Progenitor cell of endocrine pancreas (in vitro differentiated cells): ENCODE measurements around the gene KTI12. TPM values are rescaled to one million over a fixed set of nuclear protein-coding genes. Genes with fewer than 3 reads are reported as not detected.

Experiments
- DNase-seq: peaks from one replicate; pipeline ENCODE4 v3.0.0; 2021; ENCODE audit warnings: low spot score; ENCODE audit not compliant: unreplicated experiment
- H3K27ac Mint-ChIP-seq: 2 replicates; pipeline ENCODE4 v1.8.0; 2021; ENCODE audit warnings: mild to moderate bottlenecking, moderate library complexity, mixed read lengths
- H3K27me3 Mint-ChIP-seq: 2 replicates; pipeline ENCODE4 v1.8.0; 2021; ENCODE audit warnings: mixed read lengths
- H3K36me3 Mint-ChIP-seq: 2 replicates; pipeline ENCODE4 v1.8.0; 2022; ENCODE audit warnings: mixed read lengths; ENCODE audit not compliant: insufficient read depth
- H3K4me1 Mint-ChIP-seq: 2 replicates; pipeline ENCODE4 v1.8.0; 2021; ENCODE audit warnings: low read depth, mixed read lengths
- H3K4me3 Mint-ChIP-seq: 2 replicates; pipeline ENCODE4 v1.8.0; 2021; ENCODE audit warnings: low read depth, mild to moderate bottlenecking, moderate library complexity, mixed read lengths
- H3K9me3 Mint-ChIP-seq: 2 replicates; pipeline ENCODE4 v1.8.0; 2021; ENCODE audit warnings: low read depth, mixed read lengths
- total RNA-seq: library from RNA; stranded (reverse); gene quantifications from 2 replicates; pipeline ENCODE4 v1.2.1, GENCODE V29; 2021
- TF ChIP-seq, protein P1 (sequence below): fragments of 200-600 bp; sonication (generic); IDR thresholded peaks from one replicate; pipeline ENCODE4 v1.5.0; 2021; ENCODE audit warnings: antibody characterized with exemption, mild to moderate bottlenecking; ENCODE audit not compliant: unreplicated experiment

KTI12 gene
- total RNA-seq, 1 donor from 2014 or later = 8.3 TPM

GRCh38 chr1:52057255-52057654 is 23.6 kb upstream of the KTI12 start:
- H3K9me3 Mint-ChIP-seq = no peaks in the 10 kb centered on the region
- peak overlapping the region; percentile 99 for H3K27ac Mint-ChIP-seq
- no peak for DNase-seq
- TF ChIP-seq, protein P1, sequence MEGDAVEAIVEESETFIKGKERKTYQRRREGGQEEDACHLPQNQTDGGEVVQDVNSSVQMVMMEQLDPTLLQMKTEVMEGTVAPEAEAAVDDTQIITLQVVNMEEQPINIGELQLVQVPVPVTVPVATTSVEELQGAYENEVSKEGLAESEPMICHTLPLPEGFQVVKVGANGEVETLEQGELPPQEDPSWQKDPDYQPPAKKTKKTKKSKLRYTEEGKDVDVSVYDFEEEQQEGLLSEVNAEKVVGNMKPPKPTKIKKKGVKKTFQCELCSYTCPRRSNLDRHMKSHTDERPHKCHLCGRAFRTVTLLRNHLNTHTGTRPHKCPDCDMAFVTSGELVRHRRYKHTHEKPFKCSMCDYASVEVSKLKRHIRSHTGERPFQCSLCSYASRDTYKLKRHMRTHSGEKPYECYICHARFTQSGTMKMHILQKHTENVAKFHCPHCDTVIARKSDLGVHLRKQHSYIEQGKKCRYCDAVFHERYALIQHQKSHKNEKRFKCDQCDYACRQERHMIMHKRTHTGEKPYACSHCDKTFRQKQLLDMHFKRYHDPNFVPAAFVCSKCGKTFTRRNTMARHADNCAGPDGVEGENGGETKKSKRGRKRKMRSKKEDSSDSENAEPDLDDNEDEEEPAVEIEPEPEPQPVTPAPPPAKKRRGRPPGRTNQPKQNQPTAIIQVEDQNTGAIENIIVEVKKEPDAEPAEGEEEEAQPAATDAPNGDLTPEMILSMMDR = no peak
- peak overlapping the region; percentile 97 for H3K4me3 Mint-ChIP-seq
- no peaks in the 10 kb centered on the region for H3K27me3 Mint-ChIP-seq
- H3K36me3 Mint-ChIP-seq = peaks cover 14% of the 10 kb centered on the region
- H3K4me1 Mint-ChIP-seq = peaks cover 30% of the 10 kb centered on the region

DNA sequence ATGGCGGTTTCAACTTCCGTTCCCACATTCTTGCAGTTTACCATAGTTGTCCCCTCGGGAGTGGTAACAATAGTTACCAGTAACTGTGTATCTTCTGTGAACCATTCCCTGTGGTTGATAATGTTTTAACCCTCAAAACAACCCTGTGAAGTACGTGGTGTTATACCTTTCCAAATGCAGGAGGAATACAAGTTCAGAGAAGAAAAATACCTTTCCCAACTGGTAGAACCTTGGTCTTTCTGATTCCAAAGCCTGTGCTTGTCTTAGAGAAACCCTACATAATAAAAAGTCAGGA is 23.3 kb upstream of the KTI12 start:
- H3K36me3 Mint-ChIP-seq = peaks cover 14% of the 10 kb centered on the region
- peak overlapping the region; percentile 97 for H3K4me3 Mint-ChIP-seq
- H3K27ac Mint-ChIP-seq = peak overlapping the region; percentile 99
- peaks cover 30% of the 10 kb centered on the region for H3K4me1 Mint-ChIP-seq
- DNase-seq = no peak
- TF ChIP-seq, protein P1 = no peak
- no peaks in the 10 kb centered on the region for H3K9me3 Mint-ChIP-seq
- H3K27me3 Mint-ChIP-seq = no peaks in the 10 kb centered on the region

DNA sequence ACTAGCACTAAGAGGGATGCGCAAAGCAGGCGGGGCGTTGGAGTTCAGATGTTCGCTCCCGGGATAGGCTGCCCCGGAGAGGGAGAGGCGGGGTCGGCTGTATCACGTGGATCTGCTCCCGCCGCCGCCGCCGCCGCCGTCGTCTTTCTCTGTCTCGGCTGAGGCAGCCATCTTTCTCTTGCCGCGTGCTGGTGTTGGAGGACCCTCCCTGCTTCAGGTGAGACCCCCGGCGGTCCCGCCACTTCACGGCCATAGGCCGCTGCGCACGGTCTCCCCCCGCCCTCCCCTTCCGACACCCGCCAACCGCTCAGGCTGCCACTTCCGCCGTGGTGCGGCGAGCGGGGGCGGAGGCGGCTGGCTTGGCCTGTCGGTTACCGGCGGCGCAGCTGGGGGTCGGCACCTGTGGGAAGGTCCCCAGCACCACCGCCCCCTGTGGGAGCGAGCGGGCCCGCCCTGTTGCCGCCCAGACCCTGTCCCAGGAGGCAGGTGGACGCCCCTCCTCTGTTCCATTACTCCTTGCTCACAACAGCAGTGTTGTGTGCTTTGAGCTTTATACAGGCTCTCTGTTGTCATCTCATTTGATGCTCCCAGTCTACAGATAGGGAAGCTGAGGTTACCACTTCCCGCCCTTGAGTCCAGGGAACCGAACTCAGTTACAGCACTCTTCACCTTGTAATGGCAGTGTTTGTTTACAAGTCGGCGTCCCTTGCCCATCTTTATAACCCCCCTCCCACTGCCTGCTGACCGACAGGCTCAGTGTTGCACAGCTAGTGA is 22.7 kb upstream of the KTI12 start, which contains the start of gene BTF3L4:
Gene BTF3L4, plus strand, starts transcription at position 133 of the 774 bp plus-strand sequence. CDS start 3,553 bp downstream, outside the sequence.
- Mint-ChIP-seq H3K36me3 (peaks cover 13% of the 10 kb centered on the region), H3K4me1 (peaks cover 30% of the 10 kb centered on the region), H3K4me3 (peak within 1 kb of the TSS; percentile 97), H3K9me3 (no peaks in the 10 kb centered on the region), H3K27ac (peak within 1 kb of the TSS; percentile 99), H3K27me3 (no peaks in the 10 kb centered on the region)
- TF ChIP-seq, protein P1 = peak; percentile 32
- DNase-seq = peak; percentile 89

GRCh38 chr1:52055866-52056162 is 22.2 kb upstream of the KTI12 start:
- H3K4me1 Mint-ChIP-seq = peaks cover 30% of the 10 kb centered on the region
- peak overlapping the region; percentile 97 for H3K4me3 Mint-ChIP-seq
- no peaks in the 10 kb centered on the region for H3K9me3 Mint-ChIP-seq
- DNase-seq = no peak
- peak overlapping the region; percentile 99 for H3K27ac Mint-ChIP-seq
- H3K36me3 Mint-ChIP-seq = peaks cover 14% of the 10 kb centered on the region
- TF ChIP-seq, protein P1 = no peak
- H3K27me3 Mint-ChIP-seq = no peaks in the 10 kb centered on the region

DNA sequence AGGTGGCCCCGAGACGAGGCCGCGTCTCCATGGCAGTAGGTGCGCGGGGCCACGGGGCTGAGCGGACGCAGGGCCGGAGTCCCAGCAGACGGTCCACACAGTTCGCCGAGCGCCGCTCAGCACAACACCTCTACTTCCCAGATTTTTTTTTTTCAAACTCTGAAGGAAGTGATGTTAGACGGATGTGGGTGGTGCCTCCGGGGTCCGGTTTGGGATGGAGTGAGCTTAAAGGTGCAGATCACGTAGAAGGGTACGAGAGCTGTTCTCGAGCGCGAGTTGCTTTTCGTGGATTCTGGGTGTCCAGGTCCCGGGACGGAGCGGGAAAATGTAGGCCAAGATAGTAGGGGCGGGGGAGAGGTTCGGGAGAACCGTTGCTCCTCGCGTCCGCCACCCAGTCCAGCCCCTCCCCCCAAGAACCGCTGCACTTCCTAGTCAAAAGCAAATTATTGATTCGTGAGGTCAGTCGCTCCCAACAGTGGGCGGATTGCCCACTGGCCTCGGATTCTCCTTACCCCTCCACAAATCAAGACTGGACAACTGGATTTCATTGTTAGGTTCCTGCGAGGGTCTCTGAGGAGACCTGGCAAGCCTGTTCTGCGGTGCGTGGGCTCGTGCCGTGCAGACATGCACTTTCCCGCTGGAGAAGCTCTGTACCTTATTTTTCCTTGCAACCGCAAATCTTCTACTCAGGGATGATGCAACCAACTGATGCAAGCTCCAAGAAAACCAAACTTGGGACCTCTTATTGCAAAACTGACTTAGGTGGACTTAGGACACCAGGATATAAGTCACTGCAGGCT is 21.7 kb upstream of the KTI12 start, which contains the start of gene TXNDC12:
Gene TXNDC12, minus strand, starts transcription at position 126 of the 800 bp plus-strand sequence. Its CDS starts 95 bp downstream, at position 31.
- no peaks in the 10 kb centered on the region for H3K9me3 Mint-ChIP-seq
- DNase-seq = peak; percentile 64
- H3K4me1 Mint-ChIP-seq = peaks cover 30% of the 10 kb centered on the region
- H3K36me3 Mint-ChIP-seq = peaks cover 9% of the 10 kb centered on the region
- TF ChIP-seq, protein P1 = no peak
- H3K27me3 Mint-ChIP-seq = no peaks in the 10 kb centered on the region
- peak within 1 kb of the TSS; percentile 99 for H3K27ac Mint-ChIP-seq
- peak within 1 kb of the TSS; percentile 97 for H3K4me3 Mint-ChIP-seq
